DND-41 (cell line): ENCODE data around the gene ABHD3.

ENCODE experiments used
- ATAC-seq: fragments of 200-7000 bp; cut with Tn5 transposase; 3 replicates; pipeline ENCODE4 v1.9.1; 2021; ENCODE audit warnings: low read depth; ENCODE audit not compliant: insufficient read depth
- DNase-seq: peaks from one replicate; pipeline ENCODE4 v3.0.0-alpha.2; 2020
- H2AFZ ChIP-seq: 2 replicates; pipeline ENCODE4 v1.6.0; 2012; ENCODE audit warnings: low read depth, low read length
- H3K27ac ChIP-seq: 2 replicates; pipeline ENCODE4 v1.5.1; 2012; ENCODE audit warnings: low read length, inconsistent platforms
- H3K27me3 ChIP-seq: fragments of 200-600 bp; sonication (generic); 2 replicates; pipeline ENCODE4 v1.6.0; 2012; ENCODE audit warnings: low read length, mild to moderate bottlenecking, inconsistent platforms; ENCODE audit not compliant: insufficient read depth, poor library complexity
- H3K36me3 ChIP-seq: 2 replicates; pipeline ENCODE4 v1.5.1; 2012; ENCODE audit warnings: low read length, inconsistent platforms; ENCODE audit not compliant: insufficient read depth
- H3K4me1 ChIP-seq: 2 replicates; pipeline ENCODE4 v1.5.1; 2012; ENCODE audit warnings: mild to moderate bottlenecking, low read length; ENCODE audit not compliant: insufficient read depth
- H3K4me2 ChIP-seq: 2 replicates; pipeline ENCODE4 v1.6.0; 2012; ENCODE audit warnings: mild to moderate bottlenecking, moderate library complexity, low read length, inconsistent platforms; ENCODE audit not compliant: insufficient read depth
- H3K4me3 ChIP-seq, 2 experiments: fragments of 200-600 bp in 1 of 2; shearing (Covaris generic) in 1 of 2; 2 replicates each; pipeline ENCODE4 v1.5.1; 2012 to 2016; ENCODE audit warnings: inconsistent platforms in 2 of 2, low read length in 2 of 2, mild to moderate bottlenecking in 2 of 2, low read depth in 1 of 2, moderate library complexity in 1 of 2
- H3K79me2 ChIP-seq: 2 replicates; pipeline ENCODE4 v1.6.0; 2012; ENCODE audit warnings: low read length, inconsistent platforms; ENCODE audit not compliant: insufficient read depth
- H3K9ac ChIP-seq: 2 replicates; pipeline ENCODE4 v1.6.0; 2012; ENCODE audit warnings: low read depth, mild to moderate bottlenecking, inconsistent platforms, low read length, moderate library complexity
- H3K9me3 ChIP-seq: 2 replicates; pipeline ENCODE4 v1.5.1; 2012; ENCODE audit warnings: low read length, moderate library complexity, mild to moderate bottlenecking, inconsistent platforms; ENCODE audit not compliant: insufficient read depth, severe bottlenecking
- H4K20me1 ChIP-seq: 2 replicates; pipeline ENCODE4 v1.6.0; 2012; ENCODE audit warnings: low read length; ENCODE audit not compliant: insufficient read depth
- EZH2 ChIP-seq: IDR thresholded peaks from 3 replicates; pipeline ENCODE4 v1.6.1; 2012; ENCODE audit warnings: borderline replicate concordance, low read depth, mild to moderate bottlenecking, moderate library complexity, low read length, inconsistent platforms; ENCODE audit not compliant: severe bottlenecking
- TF ChIP-seq, protein P1 (sequence below): IDR thresholded peaks from 2 replicates; pipeline ENCODE4 v1.5.1; 2012; ENCODE audit warnings: borderline replicate concordance, low read length, moderate library complexity, mild to moderate bottlenecking; ENCODE audit not compliant: poor library complexity, severe bottlenecking; ENCODE audit errors: extremely low read depth

ABHD3 gene

DNA sequence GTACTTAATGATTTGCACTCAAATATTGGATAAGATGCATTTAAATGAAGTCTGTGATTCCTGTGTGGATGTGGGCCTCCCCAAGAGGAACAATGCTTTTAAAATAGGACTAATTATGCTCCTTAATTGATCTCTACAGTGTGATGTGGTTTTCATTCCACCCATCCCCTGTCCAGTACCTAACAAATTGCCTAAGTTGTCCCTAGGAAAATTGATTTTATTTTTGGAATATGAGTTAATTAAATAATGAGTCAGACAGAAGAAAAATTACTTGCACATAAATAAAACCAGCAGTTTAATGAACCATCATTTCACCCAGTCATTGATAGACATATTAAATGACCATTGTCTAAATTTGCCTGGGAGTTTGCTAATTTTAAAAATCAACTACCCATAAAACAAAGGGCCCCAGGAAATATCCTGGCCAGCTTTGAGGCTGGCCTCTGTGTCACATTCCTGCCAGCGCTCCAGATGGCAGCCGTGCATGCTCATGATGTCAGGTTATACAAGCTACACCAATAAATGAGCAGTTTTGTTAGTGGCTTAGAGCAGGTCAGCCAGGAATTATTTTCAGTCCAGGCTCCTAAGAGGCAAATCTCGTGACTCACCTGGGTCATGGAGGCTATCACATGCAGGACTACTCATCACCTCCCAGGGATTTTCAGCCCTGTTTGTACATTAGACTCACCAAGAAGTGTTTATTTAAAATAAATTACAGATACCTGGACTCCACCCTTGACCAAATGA, 31.9 kb downstream of the ABHD3 start:
- TF ChIP-seq, protein P1, sequence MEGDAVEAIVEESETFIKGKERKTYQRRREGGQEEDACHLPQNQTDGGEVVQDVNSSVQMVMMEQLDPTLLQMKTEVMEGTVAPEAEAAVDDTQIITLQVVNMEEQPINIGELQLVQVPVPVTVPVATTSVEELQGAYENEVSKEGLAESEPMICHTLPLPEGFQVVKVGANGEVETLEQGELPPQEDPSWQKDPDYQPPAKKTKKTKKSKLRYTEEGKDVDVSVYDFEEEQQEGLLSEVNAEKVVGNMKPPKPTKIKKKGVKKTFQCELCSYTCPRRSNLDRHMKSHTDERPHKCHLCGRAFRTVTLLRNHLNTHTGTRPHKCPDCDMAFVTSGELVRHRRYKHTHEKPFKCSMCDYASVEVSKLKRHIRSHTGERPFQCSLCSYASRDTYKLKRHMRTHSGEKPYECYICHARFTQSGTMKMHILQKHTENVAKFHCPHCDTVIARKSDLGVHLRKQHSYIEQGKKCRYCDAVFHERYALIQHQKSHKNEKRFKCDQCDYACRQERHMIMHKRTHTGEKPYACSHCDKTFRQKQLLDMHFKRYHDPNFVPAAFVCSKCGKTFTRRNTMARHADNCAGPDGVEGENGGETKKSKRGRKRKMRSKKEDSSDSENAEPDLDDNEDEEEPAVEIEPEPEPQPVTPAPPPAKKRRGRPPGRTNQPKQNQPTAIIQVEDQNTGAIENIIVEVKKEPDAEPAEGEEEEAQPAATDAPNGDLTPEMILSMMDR: no peak
- TF ChIP-seq EZH2: no peak
- no peaks in the 10 kb centered on the region for H4K20me1 ChIP-seq
- H3K4me2 ChIP-seq: no peak overlapping the region
- ATAC-seq: no peak
- no peaks in the 10 kb centered on the region for H3K4me1 ChIP-seq
- peaks cover 37% of the 10 kb centered on the region for H3K36me3 ChIP-seq
- H3K27ac ChIP-seq: no peak overlapping the region
- H3K9me3 ChIP-seq: no peaks in the 10 kb centered on the region
- H3K27me3 ChIP-seq: no peaks in the 10 kb centered on the region
- DNase-seq: no peak
- no peak overlapping the region for H3K4me3 ChIP-seq
- no peaks in the 10 kb centered on the region; the same call in 1 of the 2 replicates for H3K79me2 ChIP-seq
- no peak overlapping the region for H2AFZ ChIP-seq
- H3K9ac ChIP-seq: no peak overlapping the region

DNA sequence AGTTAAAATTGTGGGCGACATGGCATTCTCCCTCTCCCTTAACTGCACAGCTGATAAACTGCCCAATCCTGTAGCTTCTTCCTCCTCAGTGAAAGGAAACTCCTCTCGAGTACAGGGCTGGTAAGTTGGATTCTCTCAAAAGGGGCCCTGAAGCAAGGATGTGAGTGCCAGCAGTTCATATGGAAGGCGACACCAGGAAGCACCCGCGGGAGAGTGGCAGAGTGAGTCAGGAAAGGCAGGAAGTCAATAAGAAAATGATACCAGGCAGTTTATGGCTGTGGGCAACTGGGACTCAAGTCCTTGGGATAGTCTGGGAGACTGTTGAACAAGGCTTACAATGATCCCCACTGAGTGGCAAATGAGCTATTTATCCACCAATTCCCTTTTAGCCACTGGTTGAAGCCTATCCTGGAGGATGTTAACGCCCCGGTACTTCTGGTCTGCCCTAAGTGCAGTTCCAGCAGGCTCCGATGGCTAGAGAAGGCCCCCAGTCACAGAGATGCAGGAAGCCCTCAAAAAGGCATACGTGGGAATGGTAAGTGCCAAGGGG, 34.8 kb downstream of the ABHD3 start:
- Histone ChIP-seq H2AFZ (no peak overlapping the region), H3K27me3 (no peaks in the 10 kb centered on the region), H3K36me3 (peaks cover 23% of the 10 kb centered on the region), H3K9me3 (no peaks in the 10 kb centered on the region), H3K79me2 (no peaks in the 10 kb centered on the region; the same call in 1 of the 2 replicates), H3K27ac (no peak overlapping the region), H3K9ac (no peak overlapping the region), H4K20me1 (no peaks in the 10 kb centered on the region), H3K4me2 (no peak overlapping the region), H3K4me3 (no peak overlapping the region), H3K4me1 (no peaks in the 10 kb centered on the region)
- DNase-seq: no peak
- no peak for ATAC-seq
- TF ChIP-seq EZH2: no peak
- TF ChIP-seq, protein P1: no peak

DNA sequence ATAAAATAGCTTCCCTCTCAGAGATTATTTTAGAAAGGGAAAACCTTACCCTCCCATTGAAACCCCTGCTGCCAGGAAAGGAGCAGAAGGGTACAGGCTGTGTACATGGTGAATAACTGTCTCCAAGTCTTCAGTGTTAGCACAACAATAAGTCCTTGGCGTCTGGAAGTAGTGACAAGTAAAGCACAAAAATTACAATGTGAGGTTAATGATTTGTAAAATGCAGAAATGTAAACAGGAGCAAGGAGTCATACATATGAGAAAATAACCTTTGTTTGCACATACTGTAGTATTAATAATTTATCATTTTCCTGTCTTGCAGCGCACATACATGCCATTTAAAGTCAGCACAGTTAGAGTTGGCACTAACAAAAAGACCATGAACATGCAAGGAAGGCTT, 40.5 kb downstream of the ABHD3 start:
- Histone ChIP-seq H2AFZ (no peak overlapping the region), H3K36me3 (peaks cover 33% of the 10 kb centered on the region), H4K20me1 (no peaks in the 10 kb centered on the region), H3K27ac (no peak overlapping the region), H3K4me1 (no peaks in the 10 kb centered on the region), H3K79me2 (no peaks in the 10 kb centered on the region; the same call in 1 of the 2 replicates), H3K9me3 (no peaks in the 10 kb centered on the region), H3K4me2 (no peak overlapping the region), H3K4me3 (no peak overlapping the region), H3K27me3 (no peaks in the 10 kb centered on the region), H3K9ac (no peak overlapping the region)
- no peak for DNase-seq
- TF ChIP-seq, protein P1: no peak
- no peak for TF ChIP-seq EZH2
- no peak for ATAC-seq
